ENCODE data around the gene SLC44A4.

Gene SLC44A4

DNA sequence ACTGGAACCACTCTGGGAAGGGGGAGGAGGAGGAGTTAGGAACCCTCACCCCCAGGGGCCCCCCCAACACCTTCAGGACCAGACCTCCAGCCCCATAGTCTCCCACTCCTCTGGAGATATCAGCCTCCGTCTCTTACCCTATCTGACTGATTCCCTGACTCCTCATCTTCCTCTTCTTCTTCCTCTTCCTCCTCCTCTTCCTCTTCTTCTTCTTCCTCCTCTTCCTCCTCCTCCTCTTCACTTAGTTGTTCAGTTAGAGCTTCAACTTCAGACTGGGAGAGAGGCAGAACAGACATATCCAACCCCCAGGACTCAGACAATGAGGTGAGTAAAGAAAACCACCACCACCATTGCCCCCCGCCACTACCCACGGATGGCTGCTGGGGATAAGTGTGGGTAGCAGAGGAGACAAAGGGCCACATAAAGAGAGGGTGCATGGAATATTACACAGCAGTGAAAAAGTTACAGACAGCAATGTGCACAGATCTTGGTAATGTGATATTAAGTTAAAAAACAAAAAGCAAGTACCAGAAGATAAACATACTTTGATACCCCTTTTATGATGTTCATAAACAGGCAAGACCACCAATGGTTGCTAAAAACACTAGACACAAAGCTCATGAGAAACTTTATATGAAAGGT, 10.7 kb upstream of the SLC44A4 start:
- TF ChIP-seq SNAI2 (CRISPR knock-in tag; IDR thresholded peaks at IDR 0.05) (no peak), ZNF8 (CRISPR knock-in tag; IDR thresholded peaks at IDR 0.05) (no peak), ZNF565 (CRISPR knock-in tag; conservative IDR thresholded peaks at IDR 0.05; ENCODE audit: low read depth) (no peak), CSDC2 (CRISPR knock-in tag; IDR thresholded peaks at IDR 0.05) (no peak), TCF4 (CRISPR knock-in tag; IDR thresholded peaks at IDR 0.05; ENCODE audit: borderline replicate concordance) (no peak), BACH2 (CRISPR knock-in tag; IDR thresholded peaks at IDR 0.05; ENCODE audit: borderline replicate concordance) (no peak), ZC3H10 (CRISPR knock-in tag; IDR thresholded peaks at IDR 0.05) (no peak), GLIS3 (CRISPR knock-in tag; IDR thresholded peaks at IDR 0.05) (no peak), RARB (CRISPR knock-in tag; IDR thresholded peaks at IDR 0.05) (no peak), TOX (CRISPR knock-in tag; IDR thresholded peaks at IDR 0.05; ENCODE audit: borderline replicate concordance) (no peak), OSR1 (CRISPR knock-in tag; IDR thresholded peaks at IDR 0.05) (no peak), CSRNP3 (CRISPR knock-in tag; IDR thresholded peaks at IDR 0.05) (no peak), ISL1 (CRISPR knock-in tag; IDR thresholded peaks at IDR 0.05) (no peak), PPARA (CRISPR knock-in tag; IDR thresholded peaks at IDR 0.05; ENCODE audit: borderline replicate concordance) (no peak), PATZ1 (CRISPR knock-in tag; IDR thresholded peaks at IDR 0.05; ENCODE audit: borderline replicate concordance) (no peak)
- TF ChIP-seq, protein P1, sequence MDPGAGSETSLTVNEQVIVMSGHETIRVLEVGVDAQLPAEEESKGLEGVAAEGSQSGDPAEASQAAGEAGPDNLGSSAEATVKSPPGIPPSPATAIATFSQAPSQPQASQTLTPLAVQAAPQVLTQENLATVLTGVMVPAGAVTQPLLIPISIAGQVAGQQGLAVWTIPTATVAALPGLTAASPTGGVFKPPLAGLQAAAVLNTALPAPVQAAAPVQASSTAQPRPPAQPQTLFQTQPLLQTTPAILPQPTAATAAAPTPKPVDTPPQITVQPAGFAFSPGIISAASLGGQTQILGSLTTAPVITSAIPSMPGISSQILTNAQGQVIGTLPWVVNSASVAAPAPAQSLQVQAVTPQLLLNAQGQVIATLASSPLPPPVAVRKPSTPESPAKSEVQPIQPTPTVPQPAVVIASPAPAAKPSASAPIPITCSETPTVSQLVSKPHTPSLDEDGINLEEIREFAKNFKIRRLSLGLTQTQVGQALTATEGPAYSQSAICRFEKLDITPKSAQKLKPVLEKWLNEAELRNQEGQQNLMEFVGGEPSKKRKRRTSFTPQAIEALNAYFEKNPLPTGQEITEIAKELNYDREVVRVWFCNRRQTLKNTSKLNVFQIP (CRISPR knock-in tag; IDR thresholded peaks at IDR 0.05; ENCODE audit: borderline replicate concordance, low read depth): no peak
- TF ChIP-seq, protein P2, sequence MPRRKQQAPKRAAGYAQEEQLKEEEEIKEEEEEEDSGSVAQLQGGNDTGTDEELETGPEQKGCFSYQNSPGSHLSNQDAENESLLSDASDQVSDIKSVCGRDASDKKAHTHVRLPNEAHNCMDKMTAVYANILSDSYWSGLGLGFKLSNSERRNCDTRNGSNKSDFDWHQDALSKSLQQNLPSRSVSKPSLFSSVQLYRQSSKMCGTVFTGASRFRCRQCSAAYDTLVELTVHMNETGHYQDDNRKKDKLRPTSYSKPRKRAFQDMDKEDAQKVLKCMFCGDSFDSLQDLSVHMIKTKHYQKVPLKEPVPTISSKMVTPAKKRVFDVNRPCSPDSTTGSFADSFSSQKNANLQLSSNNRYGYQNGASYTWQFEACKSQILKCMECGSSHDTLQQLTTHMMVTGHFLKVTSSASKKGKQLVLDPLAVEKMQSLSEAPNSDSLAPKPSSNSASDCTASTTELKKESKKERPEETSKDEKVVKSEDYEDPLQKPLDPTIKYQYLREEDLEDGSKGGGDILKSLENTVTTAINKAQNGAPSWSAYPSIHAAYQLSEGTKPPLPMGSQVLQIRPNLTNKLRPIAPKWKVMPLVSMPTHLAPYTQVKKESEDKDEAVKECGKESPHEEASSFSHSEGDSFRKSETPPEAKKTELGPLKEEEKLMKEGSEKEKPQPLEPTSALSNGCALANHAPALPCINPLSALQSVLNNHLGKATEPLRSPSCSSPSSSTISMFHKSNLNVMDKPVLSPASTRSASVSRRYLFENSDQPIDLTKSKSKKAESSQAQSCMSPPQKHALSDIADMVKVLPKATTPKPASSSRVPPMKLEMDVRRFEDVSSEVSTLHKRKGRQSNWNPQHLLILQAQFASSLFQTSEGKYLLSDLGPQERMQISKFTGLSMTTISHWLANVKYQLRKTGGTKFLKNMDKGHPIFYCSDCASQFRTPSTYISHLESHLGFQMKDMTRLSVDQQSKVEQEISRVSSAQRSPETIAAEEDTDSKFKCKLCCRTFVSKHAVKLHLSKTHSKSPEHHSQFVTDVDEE (CRISPR knock-in tag; IDR thresholded peaks at IDR 0.05): no peak
- no peak for ATAC-seq

- ATAC-seq: peak; percentile 73
- TF ChIP-seq, protein P3, sequence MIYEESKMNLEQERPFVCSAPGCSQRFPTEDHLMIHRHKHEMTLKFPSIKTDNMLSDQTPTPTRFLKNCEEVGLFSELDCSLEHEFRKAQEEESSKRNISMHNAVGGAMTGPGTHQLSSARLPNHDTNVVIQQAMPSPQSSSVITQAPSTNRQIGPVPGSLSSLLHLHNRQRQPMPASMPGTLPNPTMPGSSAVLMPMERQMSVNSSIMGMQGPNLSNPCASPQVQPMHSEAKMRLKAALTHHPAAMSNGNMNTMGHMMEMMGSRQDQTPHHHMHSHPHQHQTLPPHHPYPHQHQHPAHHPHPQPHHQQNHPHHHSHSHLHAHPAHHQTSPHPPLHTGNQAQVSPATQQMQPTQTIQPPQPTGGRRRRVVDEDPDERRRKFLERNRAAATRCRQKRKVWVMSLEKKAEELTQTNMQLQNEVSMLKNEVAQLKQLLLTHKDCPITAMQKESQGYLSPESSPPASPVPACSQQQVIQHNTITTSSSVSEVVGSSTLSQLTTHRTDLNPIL (CRISPR knock-in tag; IDR thresholded peaks at IDR 0.05; ENCODE audit: low read depth): no peak
- TF ChIP-seq ZFP3 (CRISPR knock-in tag; IDR thresholded peaks at IDR 0.05) (no peak), CSRNP3 (CRISPR knock-in tag; IDR thresholded peaks at IDR 0.05) (no peak), TOX (CRISPR knock-in tag; IDR thresholded peaks at IDR 0.05; ENCODE audit: borderline replicate concordance) (no peak), ZNF565 (CRISPR knock-in tag; conservative IDR thresholded peaks at IDR 0.05; ENCODE audit: low read depth) (no peak), SNAI2 (CRISPR knock-in tag; IDR thresholded peaks at IDR 0.05) (no peak), ARNTL (CRISPR knock-in tag; IDR thresholded peaks at IDR 0.05; ENCODE audit: borderline replicate concordance, low read depth) (no peak), RARB (CRISPR knock-in tag; IDR thresholded peaks at IDR 0.05) (no peak), ZNF70 (CRISPR knock-in tag; IDR thresholded peaks at IDR 0.05) (no peak), ESRRG (CRISPR knock-in tag; IDR thresholded peaks at IDR 0.05) (no peak), PATZ1 (CRISPR knock-in tag; IDR thresholded peaks at IDR 0.05; ENCODE audit: borderline replicate concordance) (no peak), TCF4 (CRISPR knock-in tag; IDR thresholded peaks at IDR 0.05; ENCODE audit: borderline replicate concordance) (no peak), CSDC2 (CRISPR knock-in tag; IDR thresholded peaks at IDR 0.05) (no peak)
- TF ChIP-seq, protein P1 (CRISPR knock-in tag; IDR thresholded peaks at IDR 0.05; ENCODE audit: borderline replicate concordance, low read depth): no peak
These were observed 9.8 kb upstream of the SLC44A4 start for GRCh38 chr6:31888276-31889258.

All from SK-N-SH treated with all-trans-retinoic acid at 6 μM for 48 hours (cell line).